Measurements from ENCODE around the gene DGCR6L.
"Not testable (repeated sequence)": the region's sequence is repeated elsewhere in the genome, so short reads cannot be mapped to it uniquely, and the experiment has no call there.

DGCR6L gene

GRCh38 chr22:20325996-20326395 lies 6.1 kb upstream of the DGCR6L start:
- not testable (repeated sequence) for DNase-seq (ENCODE audit: low read depth in 2 of 2)

GRCh38 chr22:20324139-20324516 lies 4.3 kb upstream of the DGCR6L start:
- DNase-seq (ENCODE audit: low read depth in 2 of 2), result peak in 1 of 2 donors; percentile 27

GRCh38 chr22:20321552-20322211 lies 1.8 kb upstream of the DGCR6L start:
- not testable (repeated sequence) for DNase-seq (ENCODE audit: low read depth in 2 of 2)

- not testable (repeated sequence) for DNase-seq (ENCODE audit: low read depth in 2 of 2)
Observed at GRCh38 chr22:20320659-20321551, 1.0 kb upstream of the DGCR6L start.

GRCh38 chr22:20319041-20319744 lies 667 bp downstream of the DGCR6L start:
- no peak for DNase-seq (ENCODE audit: low read depth in 2 of 2)

- not testable (repeated sequence) for DNase-seq (ENCODE audit: low read depth in 2 of 2)
Observed at GRCh38 chr22:20318043-20318688, 1.7 kb downstream of the DGCR6L start.

- DNase-seq (ENCODE audit: low read depth in 2 of 2), result not testable (repeated sequence)
Observed at GRCh38 chr22:20317402-20318042, 2.3 kb downstream of the DGCR6L start.

GRCh38 chr22:20316844-20317401 lies 2.9 kb downstream of the DGCR6L start:
- no peak for DNase-seq (ENCODE audit: low read depth in 2 of 2)

- DNase-seq (ENCODE audit: low read depth in 2 of 2), result no peak
Observed at GRCh38 chr22:20316217-20316843, 3.5 kb downstream of the DGCR6L start.

- no peak for DNase-seq (ENCODE audit: low read depth in 2 of 2)
Observed at GRCh38 chr22:20315337-20316216, 4.3 kb downstream of the DGCR6L start.

GRCh38 chr22:20314741-20315336 lies 5.0 kb downstream of the DGCR6L start:
- not testable (repeated sequence) for DNase-seq (ENCODE audit: low read depth in 2 of 2)

GRCh38 chr22:20314206-20314605 lies 5.7 kb downstream of the DGCR6L start:
- not testable (repeated sequence) for DNase-seq (ENCODE audit: low read depth in 2 of 2)

GRCh38 chr22:20313306-20314077 lies 6.4 kb downstream of the DGCR6L start:
- DNase-seq (ENCODE audit: low read depth in 2 of 2), result not testable (repeated sequence)

- DNase-seq (ENCODE audit: low read depth in 2 of 2), result no peak
Observed at GRCh38 chr22:20312396-20313191, 7.3 kb downstream of the DGCR6L start.

GRCh38 chr22:20311249-20312062 lies 8.4 kb downstream of the DGCR6L start:
- DNase-seq (ENCODE audit: low read depth in 2 of 2), result not testable (repeated sequence)

- DNase-seq (ENCODE audit: low read depth in 2 of 2), result not testable (repeated sequence)
Observed at GRCh38 chr22:20310773-20311172, 9.1 kb downstream of the DGCR6L start.

- DNase-seq (ENCODE audit: low read depth in 2 of 2), result not testable (repeated sequence)
Observed at GRCh38 chr22:20310180-20310579, 9.7 kb downstream of the DGCR6L start.
